Ureter (tissue), 1 donor: ENCODE measurements around the gene MBNL1. TPM values are rescaled to one million over a fixed set of nuclear protein-coding genes. Genes with fewer than 3 reads are reported as not detected.
"Not testable (repeated sequence)": the region's sequence is repeated elsewhere in the genome, so short reads cannot be mapped to it uniquely, and the experiment has no call there.

Experiments
- DNase-seq: peaks from one replicate; pipeline ENCODE4 v3.0.0-alpha.2; 2020; ENCODE audit warnings: low spot score
- total RNA-seq: library from RNA; stranded (reverse); gene quantifications from one replicate; pipeline ENCODE4 v1.2.4, GENCODE V29; 2023
- donor health status: DM: yes; HTN: yes; CAD: no.

Gene MBNL1
- total RNA-seq, 1 donor from 2014 or later, result 223 TPM

- DNase-seq, result no peak
These were observed 107.8 kb downstream of the MBNL1 start for GRCh38 chr3:152376351-152377183.

- DNase-seq, result no peak
These were observed 108.4 kb downstream of the MBNL1 start for GRCh38 chr3:152377184-152377570.

DNA sequence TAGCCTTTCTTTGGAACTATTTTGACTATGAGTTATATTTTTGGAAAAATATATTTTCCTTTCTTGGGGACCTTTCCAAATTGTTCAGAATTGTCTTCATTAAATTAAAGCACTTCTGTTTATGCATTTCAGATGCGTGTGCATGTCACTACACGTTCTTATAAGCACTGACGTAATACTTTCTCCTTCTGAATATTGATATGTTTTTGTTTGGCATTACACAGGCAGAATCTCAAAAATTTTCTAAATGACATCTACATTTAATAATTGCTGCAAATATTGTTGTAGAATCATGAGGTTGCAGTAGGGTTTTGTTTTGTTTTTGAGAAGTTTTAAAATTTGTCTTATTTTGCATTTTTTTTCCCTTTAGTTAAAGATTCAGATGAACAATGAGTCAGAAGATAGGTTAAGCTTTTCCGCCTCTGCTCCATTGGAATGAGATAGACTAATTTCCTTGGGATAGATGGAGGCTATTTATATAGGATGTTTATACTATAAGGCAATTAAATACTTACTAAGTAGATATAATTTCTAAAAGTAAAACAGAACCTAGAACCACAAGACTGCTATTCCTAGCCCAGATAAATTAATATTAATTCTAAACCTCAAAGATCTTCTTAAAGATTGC is 110.8 kb downstream of the MBNL1 start:
- no peak for DNase-seq

- no peak for DNase-seq
These were observed 111.3 kb downstream of the MBNL1 start for GRCh38 chr3:152380043-152380442.

- no peak for DNase-seq
These were observed 113.2 kb downstream of the MBNL1 start for GRCh38 chr3:152381881-152382295.

- DNase-seq, result no peak
These were observed 113.8 kb downstream of the MBNL1 start for GRCh38 chr3:152382312-152383135.

- DNase-seq, result no peak
These were observed 114.4 kb downstream of the MBNL1 start for GRCh38 chr3:152383136-152383606.

DNA sequence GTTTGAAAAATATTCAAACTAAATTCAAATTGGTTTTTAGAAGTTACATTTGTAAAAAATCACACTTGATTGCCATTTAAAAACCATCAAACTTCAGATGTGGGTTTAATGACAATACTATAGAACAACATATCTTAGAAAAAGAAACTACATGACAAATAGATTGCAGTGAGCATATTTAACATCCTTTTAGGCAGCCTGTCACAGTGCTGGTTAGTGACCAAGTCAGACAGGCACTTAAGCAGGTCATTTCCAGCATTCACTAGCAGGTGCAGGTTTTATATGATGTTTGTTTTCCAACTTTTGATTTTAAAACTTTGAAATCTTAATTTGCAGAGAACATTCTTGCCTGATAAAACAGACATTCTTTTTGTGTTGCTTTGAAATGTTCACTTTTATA is 115.7 kb downstream of the MBNL1 start:
- DNase-seq, result no peak

- no peak for DNase-seq
These were observed 117.0 kb downstream of the MBNL1 start for GRCh38 chr3:152385761-152386160.

DNA sequence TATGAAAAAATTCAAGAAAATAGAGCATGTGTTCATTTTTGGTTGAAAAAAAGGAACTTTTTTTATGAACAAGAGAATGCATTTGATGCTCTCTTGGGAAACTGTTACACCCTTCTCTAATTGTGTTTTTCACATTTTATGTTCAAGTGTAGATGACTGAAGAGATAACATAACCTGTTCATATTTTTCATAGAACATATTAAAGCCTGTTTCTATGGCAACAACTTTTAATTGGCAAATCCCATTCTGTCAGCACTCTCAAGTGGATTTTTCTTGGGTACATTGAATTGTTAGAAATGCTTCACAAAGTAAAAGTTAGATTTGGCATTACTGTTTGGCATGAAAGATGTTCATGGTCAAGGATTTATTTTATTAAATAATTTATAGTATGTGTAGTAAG is 117.5 kb downstream of the MBNL1 start:
- DNase-seq, result no peak

GRCh38 chr3:152388631-152389030 is 119.9 kb downstream of the MBNL1 start:
- no peak for DNase-seq

DNA sequence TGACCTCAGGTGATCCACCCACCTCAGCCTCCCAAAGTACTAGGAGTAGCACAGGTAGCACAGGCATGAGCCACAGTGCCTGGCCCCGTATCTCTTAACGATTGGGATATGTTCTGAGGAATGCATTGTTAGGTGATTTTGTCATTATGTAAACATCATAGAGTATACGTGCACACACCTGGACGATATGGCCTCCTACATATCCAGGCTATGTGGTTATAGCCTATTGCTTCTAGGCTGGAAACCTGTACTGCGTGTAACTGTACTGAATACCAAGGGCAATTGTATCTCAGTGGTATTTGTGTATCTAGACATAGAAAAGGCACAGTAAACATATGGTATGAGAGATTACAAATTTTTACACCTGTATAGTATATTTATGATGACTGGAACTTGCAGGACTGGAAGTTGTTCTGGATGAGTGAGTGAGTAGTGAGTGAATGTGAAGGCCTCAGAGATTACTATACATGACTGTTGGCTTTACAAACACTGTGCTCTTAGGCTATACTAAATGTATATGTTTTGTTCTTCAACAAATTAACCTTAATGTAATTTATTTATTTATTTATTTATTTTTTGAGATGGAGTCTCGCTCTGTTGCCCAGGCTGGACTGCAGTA is 120.7 kb downstream of the MBNL1 start:
- no peak for DNase-seq

DNA sequence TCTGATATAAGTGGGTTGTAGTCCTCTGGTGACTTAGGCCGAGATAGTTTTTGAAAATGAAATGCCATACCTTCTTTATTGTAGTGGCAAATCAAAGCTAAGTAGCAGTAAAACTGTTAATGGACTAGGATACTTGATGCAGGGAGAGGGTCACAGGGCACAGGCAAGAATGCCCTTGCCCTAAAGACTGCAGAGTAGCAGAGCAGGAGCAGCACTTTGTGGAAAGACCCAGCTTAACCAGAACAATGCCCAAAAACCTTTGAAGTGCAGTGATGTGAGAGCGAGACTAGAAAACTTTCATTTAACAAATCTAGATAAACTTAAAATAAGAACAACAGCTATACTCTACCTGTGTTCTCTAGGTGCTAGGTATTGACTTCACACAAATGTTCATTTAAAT is 121.9 kb downstream of the MBNL1 start:
- no peak for DNase-seq

- no peak for DNase-seq
These were observed 122.9 kb downstream of the MBNL1 start for GRCh38 chr3:152391671-152392070.

- no peak for DNase-seq
These were observed 123.6 kb downstream of the MBNL1 start for GRCh38 chr3:152392272-152392880.

GRCh38 chr3:152394246-152394645 is 125.5 kb downstream of the MBNL1 start:
- DNase-seq, result no peak

DNA sequence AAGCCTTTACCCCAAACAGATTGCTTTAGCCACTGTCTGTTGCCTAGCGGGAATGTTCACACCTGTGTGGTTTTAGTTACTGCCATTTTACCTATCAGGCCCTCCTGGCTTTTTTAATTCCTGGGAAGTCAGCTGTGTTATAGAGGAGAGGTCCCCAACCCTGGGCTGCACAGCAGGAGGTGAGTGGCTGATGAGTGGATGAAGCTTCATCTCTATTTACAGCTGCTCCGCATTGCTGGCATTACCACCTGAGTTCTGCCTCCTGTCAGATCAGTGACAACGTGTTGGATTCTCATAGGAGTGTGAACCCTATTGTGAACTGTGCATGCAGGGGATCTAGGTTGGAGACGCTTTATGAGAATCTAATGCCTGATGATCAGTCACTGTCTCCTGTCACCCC is 127.0 kb downstream of the MBNL1 start:
- DNase-seq, result no peak

DNA sequence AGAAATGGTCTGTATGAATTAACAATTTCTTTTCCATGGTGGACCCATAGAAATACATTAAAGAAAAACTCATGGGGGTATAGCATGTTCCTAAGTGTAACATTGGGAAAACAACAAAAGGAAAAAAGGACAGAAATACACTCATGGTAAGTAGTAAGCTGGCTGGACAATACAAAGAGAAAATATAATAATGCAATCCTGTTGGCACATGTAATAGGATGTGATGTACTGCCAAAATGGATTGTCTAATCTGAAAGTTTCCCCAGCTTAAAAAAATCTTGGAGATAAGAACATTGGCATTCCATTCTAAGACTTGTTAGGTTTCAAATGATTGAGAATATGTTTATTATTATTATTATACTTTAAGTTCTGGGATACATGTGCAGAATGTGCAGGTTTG is 128.1 kb downstream of the MBNL1 start:
- DNase-seq, result no peak

- not testable (repeated sequence) for DNase-seq
These were observed 128.6 kb downstream of the MBNL1 start for GRCh38 chr3:152397348-152397747.

- DNase-seq, result no peak
These were observed 129.8 kb downstream of the MBNL1 start for GRCh38 chr3:152398495-152398894.

GRCh38 chr3:152399374-152399773 is 130.6 kb downstream of the MBNL1 start:
- no peak for DNase-seq
